SK-N-MC (cell line): ENCODE measurements around the gene PKP2.
A peak's percentile ranks its signal among the peaks of the same experiment; 100 is the strongest.

ENCODE experiments used
- DNase-seq: peaks from one replicate; pipeline ENCODE4 v3.0.0-alpha.2; 2011; ENCODE audit warnings: low read depth, low spot score
- H3K27ac ChIP-seq: fragments of 200-600 bp; sonication (generic); 2 replicates; pipeline ENCODE4 v1.5.1; 2016; ENCODE audit warnings: mixed run types
- H3K36me3 ChIP-seq: fragments of 200-600 bp; sonication (generic); 2 replicates; pipeline ENCODE4 v1.6.1; 2017; ENCODE audit warnings: antibody characterized with exemption, low read length, mixed read lengths; ENCODE audit not compliant: insufficient read depth
- H3K4me3 ChIP-seq: fragments of 200-600 bp; sonication (generic); 2 replicates; pipeline ENCODE4 v1.5.1; 2016
- H3K9ac ChIP-seq: fragments of 200-600 bp; sonication (generic); 2 replicates; pipeline ENCODE4 v1.8.0; 2017; ENCODE audit warnings: mixed run types, mixed read lengths; ENCODE audit not compliant: insufficient read length
- H3K9me3 ChIP-seq: fragments of 200-600 bp; sonication (generic); 2 replicates; pipeline ENCODE4 v1.6.1; 2017; ENCODE audit warnings: low read depth, mild to moderate bottlenecking, antibody characterized with exemption, low read length, moderate library complexity, mixed read lengths
- EZH2 ChIP-seq: fragments of 200-600 bp; sonication (generic); IDR thresholded peaks from one replicate; pipeline ENCODE4 v1.6.1; 2017; ENCODE audit warnings: antibody characterized with exemption
- FOXP2 ChIP-seq: optimal IDR thresholded peaks from 2 replicates; pipeline ENCODE3; 2011; ENCODE audit warnings: mild to moderate bottlenecking, moderate library complexity; ENCODE audit not compliant: insufficient read depth; ENCODE audit errors: extremely low read length, control extremely low read depth
- POLR2AphosphoS5 ChIP-seq: IDR thresholded peaks from 2 replicates; pipeline ENCODE4 v1.6.1; 2012; ENCODE audit warnings: mild to moderate bottlenecking, low read depth, low read length, borderline replicate concordance

PKP2 gene

DNA sequence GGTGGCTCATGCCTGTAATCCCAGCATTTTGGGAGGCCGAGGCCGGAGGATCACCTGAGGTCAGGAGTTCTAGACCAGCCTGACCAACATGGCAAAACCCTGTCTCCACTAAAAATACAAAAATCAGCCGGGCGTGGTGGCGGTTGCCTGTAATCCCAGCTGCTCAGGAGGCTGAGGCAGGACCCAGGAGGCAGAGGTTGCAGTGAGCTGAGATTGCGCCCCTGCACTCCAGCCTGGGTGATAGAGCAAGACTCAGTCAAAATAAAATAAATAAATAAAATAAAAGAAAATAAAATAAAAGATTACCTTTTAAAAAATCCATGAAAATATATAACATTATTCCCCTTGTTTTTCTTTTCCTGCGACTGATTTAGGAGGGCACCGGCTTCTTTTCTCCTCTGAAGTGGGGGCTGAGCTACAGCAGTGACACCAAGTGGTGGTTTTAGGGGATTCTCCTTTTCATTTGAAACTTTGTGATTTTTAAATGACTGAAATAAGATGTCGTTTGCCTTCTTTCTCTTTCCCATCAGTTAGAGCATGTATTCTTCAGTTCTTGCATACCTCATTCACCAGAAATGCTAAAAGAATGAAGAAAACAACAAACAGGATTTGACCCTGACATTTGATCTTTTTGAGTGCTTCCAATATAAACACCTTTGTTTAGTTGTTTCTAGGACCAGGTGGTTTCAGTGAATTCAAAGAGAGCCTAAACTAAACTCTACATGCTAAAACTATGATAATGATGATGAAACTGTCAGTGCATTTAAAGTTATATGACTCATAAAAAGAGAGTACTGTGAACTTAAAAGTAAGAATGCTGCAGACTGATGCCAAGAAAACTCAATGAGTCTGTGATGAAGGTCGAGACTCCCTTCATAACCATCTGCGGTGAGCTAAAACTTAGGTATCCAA, 22.6 kb upstream of the PKP2 start:
- no peak overlapping the region for H3K27ac ChIP-seq
- no peaks in the 10 kb centered on the region for H3K9me3 ChIP-seq
- TF ChIP-seq FOXP2 (no peak), EZH2 (no peak), POLR2AphosphoS5 (no peak)
- H3K9ac ChIP-seq: no peak overlapping the region
- H3K4me3 ChIP-seq: no peak overlapping the region
- H3K36me3 ChIP-seq: no peaks in the 10 kb centered on the region
- DNase-seq: no peak

DNA sequence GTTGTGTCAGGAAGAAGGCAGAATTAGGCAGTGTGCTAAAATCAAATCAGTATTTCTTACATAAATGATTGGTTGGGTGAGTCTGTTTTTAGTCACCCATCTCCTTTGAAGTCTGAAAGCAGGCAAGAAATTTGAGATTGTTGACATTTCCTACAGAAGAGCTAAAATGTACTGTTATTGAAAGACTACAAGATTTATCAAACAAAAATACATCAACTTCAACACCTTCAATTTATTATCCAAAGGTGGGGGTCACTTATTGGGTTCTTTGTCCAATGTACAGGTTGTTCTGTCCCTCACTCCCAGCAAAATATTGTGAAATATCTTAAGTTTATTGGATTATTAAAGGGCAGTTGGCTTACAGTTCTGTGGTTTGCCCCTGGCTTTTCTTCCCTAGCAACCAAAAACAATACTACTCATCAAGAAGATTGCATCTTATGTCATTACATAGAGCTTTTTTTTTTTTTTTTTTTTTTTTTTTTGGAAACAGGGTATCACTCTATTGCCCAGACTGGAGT, 20.6 kb upstream of the PKP2 start:
- peak overlapping the region; percentile 1; the same call in 1 of the 2 replicates for H3K27ac ChIP-seq
- no peak for DNase-seq
- no peaks in the 10 kb centered on the region for H3K9me3 ChIP-seq
- no peak overlapping the region for H3K4me3 ChIP-seq
- TF ChIP-seq POLR2AphosphoS5: no peak
- TF ChIP-seq FOXP2: no peak
- TF ChIP-seq EZH2: no peak
- H3K36me3 ChIP-seq: no peaks in the 10 kb centered on the region
- H3K9ac ChIP-seq: no peak overlapping the region

DNA sequence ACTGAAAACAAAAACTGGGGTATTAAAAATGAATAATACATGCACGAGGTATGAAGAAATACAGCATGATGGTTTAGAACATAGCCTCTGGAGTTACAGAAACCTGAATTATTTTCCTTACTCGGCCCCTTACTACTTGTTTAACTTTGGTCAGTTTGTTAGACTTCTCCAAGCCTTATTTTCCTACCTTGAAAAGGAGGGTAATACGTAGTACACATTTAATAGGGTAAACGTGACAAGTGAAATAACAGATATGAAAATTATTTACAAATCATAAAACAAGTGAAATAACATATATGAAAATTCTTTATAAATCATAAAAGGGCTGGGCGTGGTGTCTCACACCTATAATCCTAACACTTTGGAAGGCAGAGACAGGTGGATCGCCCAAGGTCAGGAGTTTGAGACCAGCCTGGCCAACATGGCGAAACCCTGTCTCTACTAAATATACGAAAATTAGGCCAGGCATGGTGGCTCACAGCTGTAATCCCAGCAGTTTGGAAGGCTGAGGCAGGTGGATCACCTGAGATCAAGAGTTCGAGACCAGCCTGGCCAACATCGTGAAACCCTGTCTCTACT, 11.4 kb upstream of the PKP2 start:
- Histone ChIP-seq H3K27ac (no peak overlapping the region), H3K9ac (no peak overlapping the region), H3K4me3 (no peak overlapping the region), H3K36me3 (no peaks in the 10 kb centered on the region), H3K9me3 (no peaks in the 10 kb centered on the region)
- no peak for DNase-seq
- no peak for TF ChIP-seq EZH2
- no peak for TF ChIP-seq POLR2AphosphoS5
- TF ChIP-seq FOXP2: no peak

DNA sequence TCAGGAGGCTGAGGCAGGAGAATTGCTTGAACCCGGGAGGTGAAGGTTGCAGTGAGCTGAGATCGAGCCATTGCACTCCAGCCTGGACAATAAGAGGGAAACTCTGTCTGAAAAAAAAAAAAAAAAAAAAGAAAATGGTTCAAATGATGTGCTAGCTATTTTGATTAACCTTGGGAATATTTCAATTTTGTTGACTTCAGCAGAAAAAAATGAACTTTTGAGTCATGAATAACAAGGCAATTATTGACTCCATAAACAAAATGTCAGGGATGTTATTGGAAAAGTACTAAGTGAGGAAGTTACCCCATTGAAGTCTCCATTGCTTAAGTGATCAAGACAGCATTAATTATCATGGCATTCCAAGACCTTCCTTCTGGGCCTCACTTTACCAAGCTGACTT, 10.6 kb upstream of the PKP2 start:
- peak overlapping the region; percentile 35; the same call in 1 of the 2 replicates for H3K27ac ChIP-seq

DNA sequence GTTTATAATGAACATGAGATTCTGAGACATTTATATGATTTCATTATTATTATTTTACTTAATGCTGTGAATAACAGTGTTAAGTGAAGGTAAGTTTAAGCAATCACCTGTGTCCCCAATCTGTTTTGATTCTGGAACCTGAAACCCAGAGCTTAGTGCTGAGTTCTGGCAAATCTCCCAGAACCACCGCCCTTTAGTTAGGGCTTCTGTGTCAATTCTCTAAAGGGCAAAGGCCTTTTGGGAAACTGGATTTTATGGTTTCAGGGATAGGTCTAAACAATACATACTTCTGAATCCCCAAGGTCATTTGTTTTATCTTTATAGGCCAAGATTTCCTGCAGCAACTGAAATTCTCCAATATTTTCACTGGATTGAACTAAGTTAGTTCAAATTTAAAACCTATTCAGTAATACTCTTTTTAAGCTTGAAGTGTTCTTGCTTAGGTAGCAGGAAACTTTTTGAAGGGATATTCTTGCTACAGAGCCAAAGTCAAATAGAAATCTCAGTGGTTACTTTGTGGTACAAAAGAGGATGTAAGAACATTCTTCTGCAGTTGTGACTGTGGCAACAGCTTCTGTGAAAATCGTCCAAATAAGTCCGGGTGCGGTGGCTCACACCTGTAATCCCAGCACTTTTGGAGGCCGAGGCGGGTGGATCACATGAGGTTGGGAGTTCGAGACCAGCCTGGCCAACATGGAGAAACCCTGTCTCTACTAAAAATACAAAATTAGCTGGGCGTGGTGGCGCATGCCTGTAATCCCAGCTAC, 10.0 kb upstream of the PKP2 start:
- no peak for DNase-seq
- H3K9ac ChIP-seq: no peak overlapping the region
- H3K9me3 ChIP-seq: no peaks in the 10 kb centered on the region
- no peak for TF ChIP-seq POLR2AphosphoS5
- no peak for TF ChIP-seq FOXP2
- TF ChIP-seq EZH2: no peak
- peak overlapping the region; percentile 34; the same call in 1 of the 2 replicates for H3K27ac ChIP-seq
- H3K4me3 ChIP-seq: no peak overlapping the region
- H3K36me3 ChIP-seq: no peaks in the 10 kb centered on the region

More for the DNA sequence above, 10.6 kb upstream of the PKP2 start:
- Histone ChIP-seq H3K9me3 (no peaks in the 10 kb centered on the region), H3K4me3 (no peak overlapping the region), H3K36me3 (no peaks in the 10 kb centered on the region), H3K9ac (no peak overlapping the region)
- no peak for DNase-seq
- no peak for TF ChIP-seq EZH2
- TF ChIP-seq FOXP2: no peak
- no peak for TF ChIP-seq POLR2AphosphoS5

DNA sequence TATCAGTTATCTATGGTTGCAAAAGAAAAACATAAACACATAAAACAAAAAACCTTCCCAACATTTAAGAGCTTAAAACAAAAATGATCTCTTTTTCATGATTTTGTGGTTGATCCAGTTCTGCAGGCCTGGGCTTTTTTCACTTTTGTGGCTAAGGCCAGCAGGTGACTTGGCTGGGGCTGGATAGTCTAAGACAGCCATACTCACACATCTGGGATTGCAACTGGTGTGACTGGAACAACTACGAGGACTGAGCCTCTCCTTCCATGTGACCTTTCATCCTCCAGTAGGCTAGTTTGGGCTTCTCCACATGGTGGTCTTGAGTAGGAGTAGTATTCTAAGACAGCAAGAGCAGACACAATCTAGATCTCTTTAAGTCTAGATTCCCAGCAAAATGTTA, 7.2 kb upstream of the PKP2 start:
- no peaks in the 10 kb centered on the region for H3K36me3 ChIP-seq
- peak overlapping the region; percentile 2; the same call in 1 of the 2 replicates for H3K4me3 ChIP-seq
- no peak for TF ChIP-seq FOXP2
- TF ChIP-seq EZH2: no peak
- TF ChIP-seq POLR2AphosphoS5: no peak
- no peaks in the 10 kb centered on the region for H3K9me3 ChIP-seq
- peak overlapping the region; percentile 11 for H3K9ac ChIP-seq
- DNase-seq: no peak
- H3K27ac ChIP-seq: peak overlapping the region; percentile 99

DNA sequence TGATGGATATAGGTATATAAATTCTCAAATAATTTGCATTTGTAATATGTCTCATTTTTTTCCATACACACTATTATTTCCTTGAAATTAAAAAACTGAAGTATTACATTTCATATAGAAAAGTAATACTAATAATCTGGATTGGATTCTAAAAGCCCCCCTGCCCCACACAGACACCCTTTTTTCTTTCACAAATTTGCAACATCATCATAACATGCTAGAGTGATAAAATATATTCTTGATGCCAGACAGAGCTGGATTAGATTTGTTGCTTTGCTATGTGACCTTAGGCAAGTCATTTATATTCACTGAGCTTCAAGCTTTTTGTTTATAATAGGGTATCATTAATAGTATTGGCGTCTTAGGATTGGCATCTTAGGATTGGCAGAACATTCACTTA, 6.7 kb upstream of the PKP2 start:
- Histone ChIP-seq H3K4me3 (peak overlapping the region; percentile 2; the same call in 1 of the 2 replicates), H3K27ac (peak overlapping the region; percentile 99), H3K9ac (peak overlapping the region; percentile 27), H3K36me3 (no peaks in the 10 kb centered on the region), H3K9me3 (no peaks in the 10 kb centered on the region)
- no peak for DNase-seq
- TF ChIP-seq FOXP2: no peak
- TF ChIP-seq EZH2: no peak
- no peak for TF ChIP-seq POLR2AphosphoS5
